ENCODE results near the gene DEFB129. TPM values are rescaled to one million over a fixed set of nuclear protein-coding genes. Genes with fewer than 3 reads are reported as not detected.
A peak's percentile ranks its signal among the peaks of the same experiment; 100 is the strongest.
"Not testable (repeated sequence)": the region's sequence is repeated elsewhere in the genome, so short reads cannot be mapped to it uniquely, and the experiment has no call there.

DEFB129 gene
- total and polyA plus RNA-seq, 7 donors: not detected

DNA sequence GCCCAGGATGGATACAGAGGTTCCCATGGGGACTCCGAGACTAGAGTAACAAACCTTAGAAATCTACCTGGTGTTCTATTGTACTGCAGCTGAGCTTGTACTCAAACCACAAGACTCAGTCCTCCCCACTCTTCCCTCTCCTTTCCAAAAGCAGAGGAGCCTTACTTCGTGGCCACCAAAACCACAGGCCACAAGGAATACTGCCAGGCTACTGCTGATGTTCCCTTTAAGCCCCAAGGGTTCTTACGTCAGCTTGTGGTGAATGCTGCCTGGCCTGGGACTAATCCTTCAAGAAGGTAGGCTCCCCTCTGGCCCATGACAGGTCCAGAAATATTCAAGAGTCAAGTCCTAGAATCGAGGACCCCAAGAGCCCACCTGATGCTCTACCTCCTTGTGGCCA lies 27.1 kb upstream of the DEFB129 start:
- Histone ChIP-seq H3K9me3 (no peaks in the 10 kb centered on the region), H3K36me3 (ENCODE audit: insufficient read depth in 1 of 2, low read depth in 1 of 2) (no peaks in the 10 kb centered on the region), H3K27ac (no peak overlapping the region), H3K4me3 (no peak overlapping the region), H3K27me3 (ENCODE audit: insufficient read depth in 3 of 3, low read length in 2 of 3) (peaks cover 0 to 3% (median 3%) of the 10 kb centered on the region in 3 donors), H3K4me1 (no peaks in the 10 kb centered on the region)
- TF ChIP-seq, protein P1, sequence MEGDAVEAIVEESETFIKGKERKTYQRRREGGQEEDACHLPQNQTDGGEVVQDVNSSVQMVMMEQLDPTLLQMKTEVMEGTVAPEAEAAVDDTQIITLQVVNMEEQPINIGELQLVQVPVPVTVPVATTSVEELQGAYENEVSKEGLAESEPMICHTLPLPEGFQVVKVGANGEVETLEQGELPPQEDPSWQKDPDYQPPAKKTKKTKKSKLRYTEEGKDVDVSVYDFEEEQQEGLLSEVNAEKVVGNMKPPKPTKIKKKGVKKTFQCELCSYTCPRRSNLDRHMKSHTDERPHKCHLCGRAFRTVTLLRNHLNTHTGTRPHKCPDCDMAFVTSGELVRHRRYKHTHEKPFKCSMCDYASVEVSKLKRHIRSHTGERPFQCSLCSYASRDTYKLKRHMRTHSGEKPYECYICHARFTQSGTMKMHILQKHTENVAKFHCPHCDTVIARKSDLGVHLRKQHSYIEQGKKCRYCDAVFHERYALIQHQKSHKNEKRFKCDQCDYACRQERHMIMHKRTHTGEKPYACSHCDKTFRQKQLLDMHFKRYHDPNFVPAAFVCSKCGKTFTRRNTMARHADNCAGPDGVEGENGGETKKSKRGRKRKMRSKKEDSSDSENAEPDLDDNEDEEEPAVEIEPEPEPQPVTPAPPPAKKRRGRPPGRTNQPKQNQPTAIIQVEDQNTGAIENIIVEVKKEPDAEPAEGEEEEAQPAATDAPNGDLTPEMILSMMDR (IDR thresholded peaks at IDR 0.05): no peak
- ATAC-seq (no peak), DNase-seq (no peak)
- intact Hi-C loops (cut with DNase I): no loop called here
- WGBS, 3 donors: 62 to 63% (median 62%) methylated on average over 4 of the region's 4 CpGs

DNA sequence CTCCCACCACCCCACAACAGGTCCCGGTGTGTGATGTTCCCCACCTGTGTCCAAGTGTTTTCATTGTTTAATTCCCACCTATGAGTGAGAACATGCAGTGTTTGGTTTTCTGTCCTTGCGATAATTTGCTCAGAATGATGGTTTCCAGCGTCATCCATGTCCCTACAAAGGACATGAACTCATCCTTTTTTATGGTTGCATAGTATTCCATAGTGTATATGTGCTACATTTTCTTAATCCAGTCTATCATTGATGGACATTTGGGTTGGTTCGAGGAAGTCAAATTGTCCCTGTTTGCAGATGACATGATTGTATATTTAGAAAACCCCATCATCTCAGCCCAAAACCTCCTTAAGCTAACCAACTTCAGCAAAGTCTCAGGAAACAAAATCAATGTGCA lies 23.4 kb upstream of the DEFB129 start:
- 55 to 69% (median 68%) methylated on average over 4 of the region's 4 CpGs for WGBS, 3 donors

DNA sequence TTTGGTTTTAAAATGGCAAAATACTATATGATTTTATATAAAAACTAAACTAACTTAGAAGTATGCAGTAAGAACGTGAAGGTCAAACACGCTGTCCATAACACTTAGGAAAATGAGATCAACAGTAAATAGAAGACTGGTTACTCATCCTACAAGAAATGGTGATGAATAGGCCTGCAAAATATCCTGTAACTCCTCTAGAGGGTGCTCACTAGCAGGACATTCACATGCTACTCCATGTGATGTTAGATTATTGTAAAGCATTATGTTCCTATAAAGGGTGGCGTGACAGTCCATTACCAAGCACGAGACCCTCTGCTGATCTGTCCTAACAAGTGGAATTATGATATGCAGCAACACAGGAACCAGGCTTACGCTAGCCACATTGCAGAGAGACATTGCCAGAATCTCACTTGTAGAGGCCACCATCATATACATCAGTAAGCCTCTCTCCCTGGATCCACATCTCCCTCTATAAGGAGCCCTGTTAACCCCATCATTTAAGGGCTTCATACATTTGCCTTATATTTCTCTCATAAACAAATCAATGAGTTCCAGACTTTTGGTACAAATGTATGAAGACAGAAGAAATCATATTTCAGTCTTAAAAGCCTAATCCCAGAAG lies 18.0 kb upstream of the DEFB129 start:
- Histone ChIP-seq H3K36me3 (ENCODE audit: insufficient read depth in 1 of 2, low read depth in 1 of 2) (no peaks in the 10 kb centered on the region), H3K27me3 (ENCODE audit: insufficient read depth in 3 of 3, low read length in 2 of 3) (no peaks in the 10 kb centered on the region), H3K4me3 (no peak overlapping the region), H3K9me3 (no peaks in the 10 kb centered on the region), H3K4me1 (no peaks in the 10 kb centered on the region), H3K27ac (no peak overlapping the region)
- intact Hi-C loops (cut with DNase I): loop anchor here in 1 of 2 donors (5.0 kb wide), 1 partner anchor 123 kb away; no protein-coding TSS in a partner anchor
- WGBS, 3 donors: 19 to 23% (median 22%) methylated on average over 5 of the region's 5 CpGs
- ATAC-seq: peak; percentile 58 to 70 (median 67)
- TF ChIP-seq, protein P1 (IDR thresholded peaks at IDR 0.05): peak; percentile 40
- DNase-seq: no peak

More for the DNA sequence above, 23.4 kb upstream of the DEFB129 start:
- ATAC-seq; intact Hi-C loops (cut with DNase I); H3K9me3 ChIP-seq; H3K27ac ChIP-seq; DNase-seq; H3K27me3 ChIP-seq (ENCODE audit: insufficient read depth in 3 of 3, low read length in 2 of 3); H3K4me1 ChIP-seq; H3K36me3 ChIP-seq (ENCODE audit: insufficient read depth in 1 of 2, low read depth in 1 of 2); H3K4me3 ChIP-seq: not testable (repeated sequence)

DNA sequence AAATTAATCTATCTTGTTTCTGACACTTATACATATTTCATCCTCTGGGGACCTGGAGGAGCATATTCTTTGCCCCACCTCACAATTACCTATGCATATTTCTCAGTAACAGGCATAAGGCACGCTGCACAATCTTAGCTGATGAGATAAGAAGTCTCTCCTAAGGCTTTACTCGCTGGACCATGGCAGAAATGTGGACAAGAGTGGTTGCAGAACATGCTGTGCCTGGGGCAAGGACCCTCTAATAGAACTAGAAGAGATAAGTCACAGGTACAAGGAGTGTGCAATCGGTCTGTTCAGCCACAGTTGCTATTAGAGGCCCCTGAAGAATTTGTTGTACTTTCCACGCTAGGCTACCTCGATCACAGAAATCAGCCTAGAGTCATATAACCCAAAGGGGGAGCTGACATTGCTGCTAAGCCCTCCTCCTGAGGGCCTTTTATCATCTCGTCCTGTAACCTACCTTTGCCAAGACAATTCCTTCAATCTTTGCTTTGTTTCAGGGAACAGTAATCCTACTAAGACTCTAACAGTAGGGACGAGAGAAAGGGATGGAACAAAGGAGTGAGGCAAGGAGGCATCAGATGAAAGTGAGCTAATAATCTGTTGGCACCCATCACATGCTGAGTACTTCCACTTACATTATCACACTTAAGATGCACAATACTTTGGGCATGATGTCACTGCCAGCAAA lies 16.1 kb upstream of the DEFB129 start:
- Histone ChIP-seq H3K27ac (no peak overlapping the region), H3K4me3 (no peak overlapping the region), H3K36me3 (ENCODE audit: insufficient read depth in 1 of 2, low read depth in 1 of 2) (no peaks in the 10 kb centered on the region), H3K27me3 (ENCODE audit: insufficient read depth in 3 of 3, low read length in 2 of 3) (no peaks in the 10 kb centered on the region), H3K4me1 (no peaks in the 10 kb centered on the region), H3K9me3 (no peaks in the 10 kb centered on the region)
- DNase-seq: no peak
- no peak for ATAC-seq
- intact Hi-C loops (cut with DNase I): no loop called here
- TF ChIP-seq, protein P1 (IDR thresholded peaks at IDR 0.05): no peak
- WGBS, 3 donors: 49 to 54% (median 50%) methylated on average over 7 of the region's 7 CpGs

DNA sequence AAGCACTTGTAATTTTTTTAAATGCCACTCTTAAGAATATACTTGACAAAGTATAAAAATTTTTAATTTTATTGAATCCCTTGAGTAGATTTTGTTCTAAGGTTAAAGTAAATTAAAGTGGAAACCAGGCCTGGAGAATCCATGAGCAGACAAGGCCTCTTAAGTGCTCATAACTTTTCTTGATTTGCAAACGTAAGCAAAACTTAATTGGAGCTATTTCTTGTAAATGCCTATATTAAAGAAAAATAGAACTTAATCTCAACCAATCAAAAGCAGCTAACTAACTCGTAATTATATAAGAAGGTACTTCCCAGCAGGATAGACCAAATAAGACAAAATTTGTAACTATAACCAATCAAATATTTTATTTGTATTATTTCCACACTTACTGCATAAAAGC lies 12.7 kb upstream of the DEFB129 start:
- ATAC-seq: no peak
- intact Hi-C loops (cut with DNase I): no loop called here
- H3K27me3 ChIP-seq (ENCODE audit: insufficient read depth in 3 of 3, low read length in 2 of 3): peaks cover 0 to 7% (median 0%) of the 10 kb centered on the region in 3 donors
- H3K27ac ChIP-seq: no peak overlapping the region
- H3K4me3 ChIP-seq: no peak overlapping the region
- 77 to 81% (median 78%) methylated on average over 2 of the region's 2 CpGs for WGBS, 3 donors
- TF ChIP-seq, protein P1 (IDR thresholded peaks at IDR 0.05): no peak
- H3K4me1 ChIP-seq: no peaks in the 10 kb centered on the region
- no peak for DNase-seq
- no peaks in the 10 kb centered on the region for H3K36me3 ChIP-seq (ENCODE audit: insufficient read depth in 1 of 2, low read depth in 1 of 2)
- no peaks in the 10 kb centered on the region for H3K9me3 ChIP-seq
